Kidney epithelial cell (primary cell): ENCODE results near the gene ZNF831. TPM values are rescaled to one million over a fixed set of nuclear protein-coding genes. Genes with fewer than 3 reads are reported as not detected.

Experiments used
- DNase-seq: peaks from one replicate; pipeline ENCODE4 v3.0.0-alpha.2; 2010; ENCODE audit warnings: low read depth
- H3K27me3 ChIP-seq: 2 replicates; pipeline ENCODE4 v1.6.0; 2011; ENCODE audit warnings: low read length; ENCODE audit not compliant: control insufficient read depth, insufficient read depth
- H3K36me3 ChIP-seq: 2 replicates; pipeline ENCODE4 v1.5.1; 2011; ENCODE audit warnings: low read length; ENCODE audit not compliant: control insufficient read depth, insufficient read depth
- H3K4me3 ChIP-seq: 2 replicates; pipeline ENCODE4 v1.5.1; 2011; ENCODE audit warnings: low read depth, mild to moderate bottlenecking, control low read depth, low read length
- CTCF ChIP-seq: IDR thresholded peaks from 2 replicates; pipeline ENCODE4 v1.5.1; 2011; ENCODE audit warnings: mild to moderate bottlenecking, moderate library complexity, low read length, control low read depth, inconsistent platforms; ENCODE audit not compliant: insufficient read depth, poor library complexity, severe bottlenecking
- total RNA-seq: library from RNA; depleted of rRNA; stranded (reverse); fragments of >200 nt; gene quantifications from 2 replicates; pipeline ENCODE4 v1.2.3, GENCODE V29; 2015

Gene ZNF831
- total RNA-seq, 1 donor from 2014 or later, result not detected

GRCh38 chr20:59136027-59136426 is 27.6 kb upstream of the ZNF831 start:
- Histone ChIP-seq H3K4me3 (no peak overlapping the region), H3K27me3 (no peaks in the 10 kb centered on the region), H3K36me3 (no peaks in the 10 kb centered on the region)
- DNase-seq, result no peak
- no peak for TF ChIP-seq CTCF

- Histone ChIP-seq H3K36me3 (no peaks in the 10 kb centered on the region), H3K27me3 (no peaks in the 10 kb centered on the region)
Observed at GRCh38 chr20:59137532-59137931, 26.1 kb upstream of the ZNF831 start.

GRCh38 chr20:59138114-59138748 is 25.4 kb upstream of the ZNF831 start:
- DNase-seq, result no peak
- no peaks in the 10 kb centered on the region for H3K36me3 ChIP-seq
- no peaks in the 10 kb centered on the region for H3K27me3 ChIP-seq
- no peak overlapping the region for H3K4me3 ChIP-seq
- TF ChIP-seq CTCF, result no peak

More at GRCh38 chr20:59137532-59137931, 26.1 kb upstream of the ZNF831 start:
- no peak overlapping the region for H3K4me3 ChIP-seq
- DNase-seq, result no peak
- no peak for TF ChIP-seq CTCF

GRCh38 chr20:59139998-59140397 is 23.6 kb upstream of the ZNF831 start:
- no peaks in the 10 kb centered on the region for H3K36me3 ChIP-seq
- H3K27me3 ChIP-seq, result no peaks in the 10 kb centered on the region
- H3K4me3 ChIP-seq, result no peak overlapping the region
- no peak for DNase-seq
- no peak for TF ChIP-seq CTCF

- Histone ChIP-seq H3K4me3 (no peak overlapping the region), H3K27me3 (peaks cover 3% of the 10 kb centered on the region), H3K36me3 (no peaks in the 10 kb centered on the region)
- TF ChIP-seq CTCF, result no peak
- no peak for DNase-seq
Observed at GRCh38 chr20:59141818-59142581, 21.6 kb upstream of the ZNF831 start.
